Fibroblast of gingiva (primary cell): ENCODE measurements around the gene PCBD1.
"Not testable (repeated sequence)": the region's sequence is repeated elsewhere in the genome, so short reads cannot be mapped to it uniquely, and the experiment has no call there.

ENCODE experiments used
- DNase-seq: peaks from one replicate; pipeline ENCODE4 v3.0.0-alpha.2; 2011; ENCODE audit warnings: low read depth

PCBD1 gene

GRCh38 chr10:70863470-70864160, 24.8 kb downstream of the PCBD1 start:
- DNase-seq, result no peak

GRCh38 chr10:70861495-70862197, 26.7 kb downstream of the PCBD1 start:
- not testable (repeated sequence) for DNase-seq

- no peak for DNase-seq
These were observed 29.6 kb downstream of the PCBD1 start for GRCh38 chr10:70858759-70859158.

- DNase-seq, result no peak
These were observed 31.9 kb downstream of the PCBD1 start for GRCh38 chr10:70856454-70856853.

GRCh38 chr10:70853457-70853856, 34.9 kb downstream of the PCBD1 start:
- DNase-seq, result no peak

- no peak for DNase-seq
These were observed 35.3 kb downstream of the PCBD1 start for GRCh38 chr10:70853038-70853437.

GRCh38 chr10:70851597-70852475, 36.5 kb downstream of the PCBD1 start:
- DNase-seq, result no peak

GRCh38 chr10:70850097-70850496, 38.3 kb downstream of the PCBD1 start:
- no peak for DNase-seq

GRCh38 chr10:70849582-70850016, 38.8 kb downstream of the PCBD1 start:
- peak; percentile 51 for DNase-seq

GRCh38 chr10:70847659-70848360, 40.6 kb downstream of the PCBD1 start:
- DNase-seq, result no peak

GRCh38 chr10:70846795-70847194, 41.6 kb downstream of the PCBD1 start:
- DNase-seq, result no peak

GRCh38 chr10:70845816-70846215, 42.5 kb downstream of the PCBD1 start:
- DNase-seq, result no peak

- no peak for DNase-seq
These were observed 43.1 kb downstream of the PCBD1 start for GRCh38 chr10:70845256-70845655.

- DNase-seq, result no peak
These were observed 44.4 kb downstream of the PCBD1 start for GRCh38 chr10:70843776-70844489.

- DNase-seq, result no peak
These were observed 45.0 kb downstream of the PCBD1 start for GRCh38 chr10:70843333-70843732.

- no peak for DNase-seq
These were observed 47.5 kb downstream of the PCBD1 start for GRCh38 chr10:70840836-70841235.

- DNase-seq, result no peak
These were observed 50.0 kb downstream of the PCBD1 start for GRCh38 chr10:70838270-70838805.

GRCh38 chr10:70837660-70838059, 50.7 kb downstream of the PCBD1 start:
- DNase-seq, result no peak

GRCh38 chr10:70836319-70836718, 52.0 kb downstream of the PCBD1 start:
- no peak for DNase-seq

- DNase-seq, result no peak
These were observed 53.8 kb downstream of the PCBD1 start for GRCh38 chr10:70834441-70835151.
